ENCODE data around the gene MUC4.
"Not testable (repeated sequence)": the region's sequence is repeated elsewhere in the genome, so short reads cannot be mapped to it uniquely, and the experiment has no call there.

MUC4 gene

DNA sequence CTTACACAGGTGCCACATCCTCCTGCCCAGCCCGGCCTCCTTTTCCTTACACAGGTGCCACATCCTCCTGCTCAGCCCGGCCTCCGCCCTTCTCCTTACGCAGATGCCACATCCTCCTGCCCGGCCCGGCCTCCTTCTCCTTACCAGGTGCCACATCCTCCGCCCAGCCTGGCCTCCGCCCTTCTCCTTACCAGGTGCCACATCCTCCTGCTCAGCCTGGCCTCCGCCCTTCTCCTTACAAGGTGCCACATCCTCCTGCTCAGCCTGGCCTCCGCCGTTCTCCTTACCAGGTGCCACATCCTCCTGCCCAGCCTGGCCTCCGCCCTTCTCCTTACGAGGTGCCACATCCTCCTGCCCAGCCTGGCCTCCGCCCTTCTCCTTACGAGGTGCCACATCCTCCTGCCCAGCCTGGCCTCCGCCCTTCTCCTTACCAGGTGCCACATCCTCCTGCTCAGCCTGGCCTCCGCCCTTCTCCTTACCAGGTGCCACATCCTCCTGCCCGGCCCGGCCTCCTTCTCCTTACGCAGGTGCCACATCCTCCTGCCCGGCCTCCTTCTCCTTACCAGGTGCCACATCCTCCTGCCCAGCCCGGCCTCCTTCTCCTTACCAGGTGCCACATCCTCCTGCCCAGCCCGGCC lies 4.7 kb upstream of the MUC4 start:
- DNase-seq (ENCODE audit: extremely low read depth in 1 of 2, low read depth in 1 of 2): not testable (repeated sequence)

DNA sequence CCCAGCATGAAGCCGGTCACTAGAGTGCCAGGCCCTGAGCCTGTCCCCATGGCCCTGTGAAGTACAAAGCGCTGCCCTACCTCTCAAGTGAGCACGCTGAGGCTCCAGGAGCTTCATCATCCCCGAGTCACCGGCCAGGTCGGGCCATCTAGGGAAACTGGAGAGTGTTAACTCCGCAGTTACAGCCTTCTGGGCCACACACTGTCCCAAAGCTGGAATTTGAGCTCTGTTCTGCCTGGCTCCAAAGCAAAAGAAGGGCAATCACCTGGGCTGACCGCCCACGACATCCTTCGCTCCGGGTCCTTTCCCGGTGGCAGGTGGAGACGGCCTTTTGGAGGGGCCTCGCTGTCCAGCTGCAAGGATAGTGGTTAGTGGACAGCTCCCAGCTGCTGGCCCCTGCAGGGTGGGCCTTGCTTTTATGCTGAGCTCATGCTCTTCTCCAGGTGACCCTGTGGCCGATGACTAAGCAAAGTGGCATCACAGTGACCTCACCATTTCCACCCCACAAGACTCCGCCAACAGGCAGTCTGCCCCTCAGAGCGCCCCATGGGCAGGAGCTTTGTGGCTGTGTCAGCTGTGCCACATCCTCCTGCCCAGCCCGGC lies 3.5 kb upstream of the MUC4 start:
- peak in 1 of 2 donors; percentile 26 for DNase-seq (ENCODE audit: extremely low read depth in 1 of 2, low read depth in 1 of 2)

DNA sequence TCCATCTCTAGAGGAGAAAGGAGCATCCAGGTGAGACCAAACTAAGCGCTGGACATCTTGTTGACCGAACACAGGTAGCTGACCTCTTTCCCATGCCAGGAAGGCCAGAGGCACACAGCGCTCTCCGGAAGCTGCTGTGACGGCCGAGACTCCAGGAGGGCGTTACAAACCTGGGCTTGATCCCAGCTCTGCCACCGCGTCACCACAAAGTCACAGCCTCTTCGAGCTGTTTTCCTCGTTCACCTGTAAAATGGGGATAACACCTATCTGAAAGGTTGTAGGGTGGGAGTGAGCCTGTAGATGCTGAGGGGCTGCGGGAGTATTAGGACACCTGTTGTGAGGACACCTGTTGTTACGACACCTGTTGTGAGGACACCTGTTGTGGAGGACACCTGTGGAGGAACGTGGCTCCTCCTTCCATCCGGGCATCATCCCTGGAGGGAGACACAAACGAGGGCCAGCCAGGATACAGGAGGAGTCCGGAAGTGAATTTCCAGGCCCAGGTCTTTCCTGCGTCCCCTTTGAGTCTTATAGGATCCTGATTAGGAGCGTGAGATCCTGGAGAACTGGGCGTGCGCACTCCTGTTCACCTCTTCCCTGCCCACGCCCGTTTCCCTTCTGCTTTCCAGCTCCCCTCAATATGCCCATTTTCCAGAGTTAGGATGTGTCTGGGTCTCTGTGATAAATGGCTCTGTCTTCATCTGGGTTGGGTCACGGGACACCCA lies 2.3 kb upstream of the MUC4 start:
- DNase-seq (ENCODE audit: extremely low read depth in 1 of 2, low read depth in 1 of 2): no peak

DNA sequence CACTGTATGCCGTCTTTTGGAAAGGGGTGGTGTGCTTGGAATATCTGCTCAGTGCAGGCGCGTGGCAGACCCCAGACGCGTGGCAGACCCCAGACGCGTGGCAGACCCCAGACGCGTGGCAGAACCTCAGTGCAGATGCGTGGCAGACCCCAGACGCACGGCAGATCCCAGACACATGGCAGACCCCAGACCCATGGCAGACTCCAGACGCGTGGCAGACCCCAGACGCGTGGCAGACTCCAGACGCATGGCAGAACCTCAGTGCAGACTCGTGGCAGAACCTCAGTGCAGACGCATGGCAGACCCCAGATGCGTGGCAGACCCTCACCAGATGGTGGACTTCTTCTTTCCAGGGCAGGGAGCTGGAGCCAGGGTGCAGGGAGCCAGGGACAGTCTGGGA lies 637 bp upstream of the MUC4 start:
- DNase-seq (ENCODE audit: extremely low read depth in 1 of 2, low read depth in 1 of 2): no peak

DNA sequence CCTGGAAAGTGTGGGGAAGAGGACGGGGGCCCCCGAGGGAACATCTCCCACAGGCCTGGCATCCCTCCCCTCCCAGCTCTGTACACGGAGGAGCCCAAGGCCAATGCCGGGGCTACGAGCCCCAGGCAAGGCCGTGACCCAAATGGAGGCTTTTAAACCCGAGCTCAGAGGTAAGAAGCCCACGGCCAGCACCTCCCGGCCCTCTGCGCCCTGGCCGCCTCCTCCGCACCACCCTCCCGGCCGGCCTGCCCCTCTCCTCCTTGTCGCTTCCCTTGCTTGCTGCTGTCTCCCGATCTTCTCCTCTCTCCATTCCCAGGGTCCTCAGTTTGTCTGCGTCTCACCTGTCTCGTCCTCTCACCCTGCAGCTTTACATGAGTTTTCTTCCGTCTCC lies 1.3 kb downstream of the MUC4 start:
- DNase-seq (ENCODE audit: extremely low read depth in 1 of 2, low read depth in 1 of 2): no peak

DNA sequence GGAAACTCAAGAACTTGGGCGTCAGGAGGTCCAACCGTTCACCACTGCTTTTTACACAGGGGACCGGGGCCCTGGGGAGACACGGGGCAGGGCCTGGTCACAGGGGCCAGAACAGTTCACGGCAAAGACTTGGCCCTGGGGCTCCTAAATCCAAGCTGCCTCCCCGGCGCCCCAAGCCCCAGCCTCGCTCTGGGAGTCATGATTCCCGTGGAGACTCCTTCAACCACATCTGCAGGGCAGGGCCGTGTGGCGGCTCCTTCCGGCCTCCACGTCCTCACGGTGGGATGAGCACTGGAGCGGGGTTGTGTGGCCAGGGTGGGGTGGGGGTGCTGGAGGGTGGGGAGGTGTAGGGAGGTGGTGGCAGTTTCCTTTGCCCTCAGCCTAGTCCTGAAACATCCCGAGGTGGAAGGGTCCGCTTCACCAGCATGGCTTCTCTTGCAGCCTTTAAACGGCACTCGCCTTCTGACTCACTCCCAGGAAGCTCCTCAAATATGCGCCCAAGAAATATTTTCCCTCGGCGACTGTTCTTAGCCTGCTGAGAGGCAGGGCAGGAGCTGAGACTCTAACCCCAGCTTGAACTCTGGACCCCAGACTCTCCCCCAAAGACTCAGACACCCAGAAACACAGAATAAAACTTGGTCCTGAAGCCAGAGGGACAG lies 1.8 kb downstream of the MUC4 start:
- DNase-seq (ENCODE audit: extremely low read depth in 1 of 2, low read depth in 1 of 2): no peak

DNA sequence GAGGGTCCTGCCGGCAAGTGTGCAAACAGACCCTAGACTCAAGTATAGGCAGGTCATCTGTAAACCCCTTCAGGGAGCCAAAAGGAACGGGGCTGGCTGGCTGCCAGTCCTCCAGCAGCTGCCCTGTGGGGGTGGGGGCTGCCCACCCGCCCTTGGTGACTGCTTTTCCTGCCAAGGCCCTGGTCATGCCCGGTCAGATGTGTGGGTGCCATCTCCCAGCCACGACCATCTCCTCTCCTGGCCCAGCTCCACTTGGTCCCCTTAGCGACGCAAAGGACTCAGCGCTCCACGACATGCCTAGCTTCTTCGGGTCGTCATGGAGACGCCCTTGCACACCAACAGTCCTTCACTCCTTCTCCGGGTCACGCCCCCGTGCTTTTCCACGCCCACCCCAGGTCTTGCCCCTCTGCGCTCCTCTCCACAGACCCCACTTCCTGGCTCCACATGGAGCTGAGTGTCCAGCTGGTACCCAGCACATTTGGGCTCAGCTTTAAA lies 2.4 kb downstream of the MUC4 start:
- DNase-seq (ENCODE audit: extremely low read depth in 1 of 2, low read depth in 1 of 2): no peak

DNA sequence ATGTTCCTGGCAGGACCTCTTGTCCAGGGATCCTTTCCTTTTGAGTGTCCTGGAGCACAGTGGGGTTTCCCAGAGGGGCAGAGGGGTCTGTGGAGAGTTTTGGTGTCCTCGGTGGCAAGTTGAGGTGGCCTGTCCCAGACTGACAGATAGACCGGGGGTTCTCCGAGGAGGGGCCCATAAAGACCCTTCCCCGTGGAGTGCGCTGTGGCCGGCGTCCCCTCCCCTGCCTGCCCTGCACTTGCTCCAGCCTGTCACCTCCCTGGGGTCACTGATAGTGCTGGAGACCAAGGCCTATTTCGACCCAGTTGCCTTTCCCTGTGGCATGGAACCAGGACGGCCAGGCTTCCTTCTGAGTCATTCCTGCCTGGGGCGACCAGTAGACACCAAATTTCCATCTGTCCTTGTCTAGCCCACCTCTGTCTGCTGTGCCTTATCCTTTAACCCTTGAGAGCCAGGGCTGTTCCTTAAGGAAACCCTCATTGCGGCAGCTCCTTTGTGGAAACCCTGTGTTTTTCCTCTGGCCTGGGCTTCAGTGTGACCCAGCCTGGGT lies 2.9 kb downstream of the MUC4 start:
- no peak for DNase-seq (ENCODE audit: extremely low read depth in 1 of 2, low read depth in 1 of 2)

DNA sequence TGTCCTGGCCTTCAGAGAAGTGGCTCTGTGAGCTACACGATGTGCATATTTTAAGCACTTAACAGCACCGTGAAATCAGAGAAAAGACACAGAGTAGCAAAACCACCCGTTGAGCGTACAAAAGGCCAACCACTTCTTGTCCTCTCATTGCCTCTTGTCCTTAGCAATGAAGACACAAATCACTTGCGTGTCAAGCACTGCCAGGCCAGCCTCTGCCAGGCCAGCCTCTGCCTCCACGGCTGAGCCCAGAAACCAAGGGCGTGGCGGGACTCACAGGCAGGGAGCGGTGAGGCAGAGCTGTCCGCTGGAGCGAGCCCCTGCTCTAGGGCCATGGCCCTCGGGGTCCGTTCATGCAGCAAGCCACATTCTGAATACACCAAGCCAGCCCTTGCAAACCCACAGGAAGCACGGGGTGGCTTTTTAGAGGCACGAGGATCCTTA lies 4.0 kb downstream of the MUC4 start:
- no peak for DNase-seq (ENCODE audit: extremely low read depth in 1 of 2, low read depth in 1 of 2)

DNA sequence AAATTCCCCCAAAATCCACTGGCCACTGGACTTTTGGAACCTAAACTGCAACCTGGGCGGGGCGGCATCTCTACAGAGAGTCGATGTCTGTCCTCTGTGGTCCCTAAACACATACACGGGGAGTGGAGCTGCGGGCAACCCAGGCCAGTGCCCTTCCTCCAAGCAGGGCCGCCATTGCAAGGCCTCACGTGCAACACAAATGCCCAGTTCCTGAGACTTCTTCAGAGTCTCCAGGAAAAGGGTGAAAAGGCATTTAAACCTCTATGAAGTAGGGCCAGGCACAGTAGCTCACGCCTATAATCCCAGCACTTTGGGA lies 4.9 kb downstream of the MUC4 start:
- no peak for DNase-seq (ENCODE audit: extremely low read depth in 1 of 2, low read depth in 1 of 2)

DNA sequence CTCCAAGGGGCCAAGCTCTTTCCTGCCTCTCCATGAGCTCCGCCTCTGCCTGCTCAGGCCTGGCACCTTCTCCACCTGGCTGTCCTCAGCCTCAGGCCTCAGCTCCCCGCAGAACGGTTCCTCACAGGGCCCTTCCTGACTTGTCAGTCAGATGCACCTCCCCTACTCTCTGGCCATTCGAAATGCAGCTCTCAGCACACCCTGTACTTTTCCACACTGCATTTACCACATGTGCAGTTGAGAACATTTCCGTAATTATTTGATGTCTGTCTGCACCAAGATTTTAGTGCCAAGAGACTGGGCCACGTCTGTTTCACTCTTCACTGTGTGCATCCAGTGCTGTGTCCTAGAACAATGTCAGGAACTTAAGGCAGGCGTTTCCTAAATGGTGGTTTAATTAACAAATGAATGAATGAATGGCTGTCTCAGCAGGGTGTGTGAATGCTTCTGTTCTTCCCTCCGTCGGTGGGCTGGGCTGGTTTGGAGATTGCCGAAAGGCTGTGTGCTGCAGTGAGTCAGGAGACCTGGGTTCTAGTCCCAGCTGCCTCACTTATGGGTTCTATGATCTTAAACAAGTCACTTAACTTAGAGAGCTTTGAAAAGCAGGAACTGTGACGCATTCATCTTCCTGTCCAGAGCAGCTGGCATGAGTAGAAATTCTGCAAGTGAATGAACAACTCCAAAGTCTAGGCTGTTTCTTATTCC lies 5.4 kb downstream of the MUC4 start:
- no peak for DNase-seq (ENCODE audit: extremely low read depth in 1 of 2, low read depth in 1 of 2)

DNA sequence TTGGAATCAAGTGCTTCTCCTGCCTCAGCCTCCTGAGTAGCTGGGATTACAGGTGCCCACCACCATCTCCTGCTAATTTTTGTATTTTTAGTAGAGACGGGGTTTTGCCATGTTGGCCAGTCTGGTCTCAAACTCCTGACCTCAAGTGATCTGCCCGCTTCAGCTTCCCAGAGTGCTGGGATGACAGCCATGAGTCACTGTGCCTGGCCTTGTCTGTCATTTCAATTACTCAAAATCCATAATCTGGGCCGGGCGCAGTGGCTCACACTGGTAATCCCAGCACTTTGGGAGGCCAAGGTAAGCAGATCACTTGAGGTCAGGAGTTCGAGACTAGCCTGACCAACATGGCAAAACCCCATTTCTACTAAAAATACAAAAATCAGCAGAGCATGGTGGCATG lies 6.1 kb downstream of the MUC4 start:
- not testable (repeated sequence) for DNase-seq (ENCODE audit: extremely low read depth in 1 of 2, low read depth in 1 of 2)

DNA sequence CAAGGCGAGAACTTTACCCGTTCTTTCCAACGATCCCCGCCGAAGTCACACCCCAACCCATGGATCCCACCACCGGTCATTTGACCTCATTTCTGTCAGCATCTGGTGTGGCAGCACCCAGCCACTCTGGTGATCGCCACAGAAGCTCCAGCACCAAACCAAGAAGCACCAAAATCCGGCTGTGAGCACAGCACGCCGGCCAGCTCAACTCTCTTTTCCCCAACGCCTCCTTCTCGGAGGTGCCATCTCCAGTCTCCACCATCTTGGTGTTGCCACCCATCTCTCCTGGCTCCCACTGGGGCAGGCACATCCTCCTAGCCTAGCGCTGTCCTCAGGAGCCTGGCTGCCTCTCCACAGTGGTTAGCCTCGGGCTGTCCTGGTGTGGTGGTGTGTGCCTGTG lies 6.5 kb downstream of the MUC4 start:
- DNase-seq (ENCODE audit: extremely low read depth in 1 of 2, low read depth in 1 of 2): no peak

DNA sequence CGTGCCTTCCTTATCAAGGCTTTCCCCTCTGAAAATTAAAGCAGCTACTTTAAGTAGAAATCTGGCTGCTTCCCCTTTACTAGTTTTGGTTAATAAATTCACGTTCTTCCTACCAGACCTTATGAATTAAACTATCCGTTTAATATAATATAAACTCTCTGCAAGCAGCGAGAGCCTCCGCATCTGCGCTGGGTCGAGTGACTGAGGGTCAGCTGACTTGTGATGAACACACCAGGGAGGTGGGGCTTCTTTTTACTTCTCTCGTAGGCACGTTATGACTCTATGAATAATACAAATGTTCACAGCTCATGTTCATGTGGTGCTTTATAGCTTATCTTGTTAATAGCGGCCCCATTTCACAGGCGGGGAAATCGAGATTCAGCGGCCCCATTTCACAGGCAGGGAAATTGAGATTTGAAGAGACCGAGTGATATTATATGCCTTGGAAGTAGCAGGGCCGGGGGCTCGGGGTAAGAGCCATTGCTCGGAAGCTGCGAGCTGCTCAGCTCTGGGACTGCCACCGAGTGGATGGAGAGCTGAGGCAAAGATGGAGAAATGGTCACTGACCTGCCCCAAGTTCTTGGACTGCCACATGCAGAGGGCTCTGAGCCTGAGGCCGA lies 8.3 kb downstream of the MUC4 start:
- no peak for DNase-seq (ENCODE audit: extremely low read depth in 1 of 2, low read depth in 1 of 2)

DNA sequence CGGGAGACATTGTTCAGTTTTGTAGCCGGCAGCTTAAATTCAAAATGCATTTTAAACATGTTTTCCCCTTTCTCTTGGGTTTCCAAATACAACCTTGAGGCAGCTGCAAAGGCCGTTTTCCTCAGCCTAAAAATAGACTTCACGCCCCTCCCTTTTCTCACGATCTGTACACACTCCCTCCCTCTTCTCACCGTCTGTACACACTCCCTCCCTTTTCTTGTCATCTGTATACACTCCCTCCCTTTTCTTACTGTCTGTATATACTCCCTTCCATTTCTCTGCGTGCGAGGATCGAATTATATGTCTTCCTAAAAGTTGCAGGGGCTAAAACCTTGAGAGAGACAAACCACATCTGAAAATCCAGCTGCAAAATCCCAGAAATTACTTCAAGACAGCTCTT lies 8.9 kb downstream of the MUC4 start:
- DNase-seq (ENCODE audit: extremely low read depth in 1 of 2, low read depth in 1 of 2): no peak

DNA sequence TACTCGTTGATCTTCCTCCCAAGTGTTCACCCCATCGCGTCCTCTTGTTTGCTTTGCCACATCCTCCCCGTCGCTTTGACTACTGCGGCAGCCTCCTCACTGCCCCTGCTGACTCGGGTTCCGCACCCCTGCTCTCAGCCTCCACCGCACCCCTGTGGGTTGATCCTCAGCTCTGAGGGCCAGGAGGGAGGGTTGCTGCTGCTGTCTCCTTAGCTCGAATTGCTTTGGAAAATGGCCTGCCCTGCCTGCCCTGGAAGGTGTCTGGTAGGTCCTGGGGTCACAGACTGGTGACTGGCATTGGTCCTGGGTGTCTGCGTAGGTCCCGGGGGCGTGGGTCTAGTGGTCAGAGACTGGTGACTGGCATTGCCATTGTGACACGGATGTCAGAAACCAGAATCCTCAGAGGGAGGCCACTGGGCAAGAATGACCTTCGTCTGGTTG lies 9.4 kb downstream of the MUC4 start:
- DNase-seq (ENCODE audit: extremely low read depth in 1 of 2, low read depth in 1 of 2): no peak

DNA sequence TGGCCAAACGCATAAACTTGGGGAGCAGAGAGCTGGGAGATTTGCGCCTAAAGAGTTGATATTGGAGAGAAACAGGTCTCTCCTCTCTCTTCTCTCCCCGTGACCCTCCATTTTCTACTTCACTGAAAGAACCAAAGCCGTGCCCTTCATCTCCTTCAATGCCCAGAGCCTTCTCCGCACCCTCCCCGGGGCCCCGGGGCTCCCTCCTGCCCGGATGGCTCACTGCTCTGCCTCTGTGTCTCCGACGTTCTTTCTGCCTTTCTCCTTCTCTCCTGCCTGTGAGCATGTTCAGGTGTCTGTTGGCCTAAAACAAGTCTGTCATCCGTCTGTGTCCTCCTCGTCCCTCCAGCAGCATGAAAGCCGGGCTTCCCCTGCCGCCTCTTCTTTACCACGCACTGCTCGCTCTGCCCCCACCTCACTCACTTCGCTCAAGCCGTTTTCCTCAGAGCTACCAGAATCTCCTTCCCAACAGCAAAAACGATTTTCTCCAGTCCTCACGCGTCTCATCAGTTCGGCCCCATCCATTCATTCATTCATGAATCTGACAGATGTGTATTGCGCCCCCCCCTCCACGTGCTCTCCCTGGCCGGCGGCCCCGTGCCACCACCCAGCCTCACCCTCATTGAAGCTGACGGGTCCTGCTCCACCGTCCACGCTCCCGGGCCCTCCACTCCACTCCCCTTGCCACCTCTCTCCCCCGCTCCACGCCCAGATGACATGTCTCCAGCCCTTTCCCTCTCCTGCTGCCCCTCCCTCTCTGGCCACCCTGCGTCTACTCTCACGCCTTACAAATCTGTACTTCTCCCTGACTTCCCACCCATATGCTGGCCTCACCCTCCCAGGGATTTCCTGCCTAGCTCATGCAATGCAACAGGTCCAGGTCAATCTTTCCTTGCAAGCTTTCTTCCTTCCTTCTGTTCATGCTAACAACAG lies 10.2 kb downstream of the MUC4 start:
- no peak for DNase-seq (ENCODE audit: extremely low read depth in 1 of 2, low read depth in 1 of 2)

DNA sequence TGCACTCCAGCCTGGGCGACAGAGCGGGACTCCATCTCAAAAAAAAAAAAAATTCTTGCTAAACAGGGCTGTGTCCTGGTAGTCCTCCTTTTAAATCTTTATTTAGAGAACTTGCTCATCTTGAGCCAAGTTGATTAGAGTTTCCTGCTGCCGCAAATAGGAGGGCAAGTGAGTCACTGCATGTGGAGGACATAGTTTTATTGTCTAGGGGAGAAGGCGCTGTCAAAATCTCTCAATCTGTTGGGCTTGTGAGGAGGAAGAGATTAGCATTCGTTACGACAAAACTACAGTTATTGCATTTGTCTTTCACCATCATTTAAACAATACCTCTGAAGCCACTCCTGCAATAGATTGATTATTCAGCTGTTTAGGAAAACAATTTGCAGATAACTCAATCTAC lies 11.5 kb downstream of the MUC4 start:
- DNase-seq (ENCODE audit: extremely low read depth in 1 of 2, low read depth in 1 of 2): no peak

DNA sequence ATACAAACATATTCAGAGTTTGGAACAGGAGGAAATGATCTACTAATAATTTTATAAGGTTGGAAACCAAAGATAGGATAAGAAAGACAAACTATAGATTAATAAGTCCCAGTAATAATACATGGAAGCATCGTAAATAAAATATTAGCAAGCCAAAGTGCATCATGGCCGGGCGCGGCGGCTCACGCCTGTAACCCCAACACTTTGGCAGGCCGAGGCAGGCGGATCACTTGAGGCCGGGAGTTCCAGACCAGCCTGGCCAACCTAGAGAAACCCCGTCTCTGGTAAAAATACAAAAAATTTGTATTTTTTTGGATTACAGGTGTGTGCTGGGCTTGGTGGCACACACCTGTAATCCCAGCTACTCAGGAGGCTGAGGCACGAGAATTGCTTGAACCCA lies 14.9 kb downstream of the MUC4 start:
- no peak for DNase-seq (ENCODE audit: extremely low read depth in 1 of 2, low read depth in 1 of 2)

All from stimulated activated CD8-positive, alpha-beta memory T cell treated with anti-CD3 and anti-CD28 coated beads, Interleukin-7, amount 100 ng/mL, for 48 hours (primary cell).